Measurements from ENCODE around the gene SCGB1D4. TPM values are rescaled to one million over a fixed set of nuclear protein-coding genes. Genes with fewer than 3 reads are reported as not detected.

Gene SCGB1D4
- total RNA-seq, 1 donor from 2014 or later = not detected

DNA sequence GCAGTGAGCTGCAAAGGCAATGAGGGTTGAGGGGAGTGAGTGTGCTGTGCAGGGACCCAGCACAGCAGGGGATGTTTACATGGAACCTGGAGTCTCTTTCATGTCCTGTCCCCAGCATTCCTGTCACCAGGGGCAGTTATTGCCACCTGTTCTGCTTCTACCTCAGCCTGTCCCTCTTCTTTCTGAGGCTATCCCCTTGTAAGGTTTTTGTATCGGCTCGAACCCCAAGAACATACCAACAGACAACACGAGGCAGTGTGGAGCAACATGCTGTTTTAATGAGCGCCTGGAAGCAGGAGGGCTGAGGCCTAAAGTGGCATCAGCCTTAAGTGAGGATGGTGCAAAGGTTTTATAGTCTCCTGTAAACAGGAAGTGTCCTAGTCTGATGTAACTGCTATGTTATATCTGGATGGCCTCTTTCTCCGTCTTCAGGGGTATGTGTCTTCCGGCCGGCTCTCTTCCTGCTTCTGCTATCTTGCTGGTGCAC is 25.0 kb downstream of the SCGB1D4 start:
- no peak for DNase-seq (ENCODE audit: low spot score)

GRCh38 chr11:62273284-62273683 is 25.6 kb downstream of the SCGB1D4 start:
- DNase-seq (ENCODE audit: low spot score) = no peak

DNA sequence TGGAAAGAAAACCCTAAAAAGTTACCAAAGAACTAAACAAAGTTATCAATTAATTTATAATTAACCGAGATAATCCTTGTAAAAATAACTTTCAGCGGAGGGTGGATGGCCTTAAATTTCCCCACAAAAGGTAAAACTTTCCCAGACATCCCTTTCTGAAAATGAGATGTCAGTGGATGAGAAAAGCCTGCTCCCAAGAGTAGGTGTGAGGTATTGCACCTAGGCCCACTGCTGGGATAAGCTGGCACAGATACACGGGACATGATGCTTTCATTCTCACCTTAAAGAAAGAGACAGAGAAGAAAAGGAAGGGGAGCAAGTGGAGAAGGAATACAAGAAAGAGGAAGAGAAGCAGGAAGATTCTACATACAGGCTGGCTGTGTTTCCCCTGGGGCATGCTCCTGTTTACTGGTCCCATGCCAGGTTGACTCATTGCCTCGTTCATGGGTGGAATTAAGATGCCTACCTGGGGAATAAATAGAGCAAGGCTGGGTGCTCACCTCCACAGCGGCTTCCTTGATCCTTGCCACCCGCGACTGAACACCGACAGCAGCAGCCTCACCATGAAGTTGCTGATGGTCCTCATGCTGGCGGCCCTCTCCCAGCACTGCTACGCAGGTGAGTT is 29.1 kb downstream of the SCGB1D4 start, which contains the start of gene SCGB2A2:
Gene SCGB2A2 (plus strand): TSS at position 505 of the 625 bp plus-strand sequence. CDS start 59 bp downstream, at position 564.
- no peak for DNase-seq (ENCODE audit: low spot score)

DNA sequence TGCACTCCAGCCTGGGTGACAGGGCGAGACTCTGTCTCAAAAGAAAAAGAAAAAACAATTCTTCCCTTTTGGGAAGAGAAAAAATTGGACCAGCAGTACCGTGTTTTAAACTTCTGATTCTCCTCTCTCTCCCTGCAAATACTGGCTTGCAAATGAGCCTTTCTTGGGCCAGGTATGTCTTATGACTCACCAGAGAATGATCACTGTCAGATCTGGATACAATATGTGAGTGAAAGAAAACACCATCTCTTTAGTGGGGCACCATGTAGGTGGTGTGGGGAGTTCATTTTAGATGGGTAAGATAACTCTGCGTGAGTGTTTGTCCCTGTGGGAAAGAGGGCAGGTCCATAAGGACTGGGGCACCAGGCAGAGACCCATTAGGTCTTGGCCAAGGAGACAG is 31.3 kb downstream of the SCGB1D4 start:
- no peak for DNase-seq (ENCODE audit: low spot score)

- DNase-seq (ENCODE audit: low spot score) = no peak
These were observed 31.8 kb downstream of the SCGB1D4 start for GRCh38 chr11:62267050-62267449.

GRCh38 chr11:62266558-62266957 is 32.3 kb downstream of the SCGB1D4 start:
- no peak for DNase-seq (ENCODE audit: low spot score)

DNA sequence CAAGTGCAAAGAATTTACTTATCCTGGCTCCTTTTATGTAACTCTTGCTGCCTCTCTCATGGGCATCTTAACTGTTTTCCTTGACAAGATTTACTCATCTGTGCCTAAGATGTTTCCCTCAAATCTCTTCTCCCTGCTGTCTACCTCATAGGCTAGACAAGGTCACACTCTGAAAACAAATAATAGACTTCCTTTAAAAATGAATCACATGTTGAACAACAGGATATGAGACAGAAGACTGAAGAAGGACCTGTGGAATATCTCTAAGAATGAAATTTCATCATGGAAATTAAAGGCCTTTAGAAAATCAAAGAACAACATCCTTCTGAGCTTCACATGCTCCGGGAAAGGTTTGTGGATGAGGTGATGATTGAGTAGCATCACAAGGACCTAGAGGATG is 34.9 kb downstream of the SCGB1D4 start:
- no peak for DNase-seq (ENCODE audit: low spot score)

GRCh38 chr11:62260261-62260953 is 38.5 kb downstream of the SCGB1D4 start:
- no peak for DNase-seq (ENCODE audit: low spot score)

DNA sequence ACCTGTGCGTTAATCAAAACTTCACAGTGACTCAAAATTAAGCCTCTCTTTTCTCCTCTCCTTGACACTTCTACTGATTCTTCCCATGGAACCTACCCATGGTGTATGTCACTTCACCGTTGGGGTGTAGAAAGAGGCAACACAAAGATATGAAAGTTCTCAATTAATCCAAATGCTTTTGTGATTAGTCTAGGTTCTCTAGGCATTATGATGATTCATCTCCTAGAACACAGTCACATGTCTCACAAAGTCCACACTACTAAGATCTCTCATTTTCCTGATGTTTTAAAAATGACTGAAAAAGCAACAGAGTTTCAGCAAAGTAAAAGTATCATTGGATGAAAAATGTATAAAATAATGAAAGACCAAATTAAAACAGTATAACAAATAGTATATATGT is 42.6 kb downstream of the SCGB1D4 start:
- DNase-seq (ENCODE audit: low spot score) = no peak

GRCh38 chr11:62253999-62254542 is 44.8 kb downstream of the SCGB1D4 start:
- DNase-seq (ENCODE audit: low spot score) = no peak

- DNase-seq (ENCODE audit: low spot score) = no peak
These were observed 47.2 kb downstream of the SCGB1D4 start for GRCh38 chr11:62251698-62252097.

Other genes with a start within 250 kb of the SCGB1D4 start
- 11.6 TPM for gene INCENP, start 175.1 kb downstream of the SCGB1D4 start, total RNA-seq (ENCODE audit: insufficient read depth, low replicate concordance)
- not detected for gene SCGB1D1, start 108.9 kb downstream of the SCGB1D4 start, total RNA-seq (ENCODE audit: insufficient read depth, low replicate concordance)
- gene SCGB2A1, start 90.4 kb downstream of the SCGB1D4 start, total RNA-seq (ENCODE audit: insufficient read depth, low replicate concordance) = not detected
- not detected for gene SCGB1D2, start 56.8 kb downstream of the SCGB1D4 start, total RNA-seq (ENCODE audit: insufficient read depth, low replicate concordance)
- gene SCGB2A2, start 28.9 kb downstream of the SCGB1D4 start, total RNA-seq (ENCODE audit: insufficient read depth, low replicate concordance) = 0.48 TPM
- 20.9 TPM for gene ASRGL1, start 38.4 kb upstream of the SCGB1D4 start, total RNA-seq (ENCODE audit: insufficient read depth, low replicate concordance)
- not detected for gene SCGB1A1, start 120.0 kb upstream of the SCGB1D4 start, total RNA-seq (ENCODE audit: insufficient read depth, low replicate concordance)
- gene AHNAK, start 247.7 kb upstream of the SCGB1D4 start, total RNA-seq (ENCODE audit: insufficient read depth, low replicate concordance) = 550 TPM

Data from umbilical cord (tissue), 2 donors.